Measurements from ENCODE around the gene BDH1.

DNA sequence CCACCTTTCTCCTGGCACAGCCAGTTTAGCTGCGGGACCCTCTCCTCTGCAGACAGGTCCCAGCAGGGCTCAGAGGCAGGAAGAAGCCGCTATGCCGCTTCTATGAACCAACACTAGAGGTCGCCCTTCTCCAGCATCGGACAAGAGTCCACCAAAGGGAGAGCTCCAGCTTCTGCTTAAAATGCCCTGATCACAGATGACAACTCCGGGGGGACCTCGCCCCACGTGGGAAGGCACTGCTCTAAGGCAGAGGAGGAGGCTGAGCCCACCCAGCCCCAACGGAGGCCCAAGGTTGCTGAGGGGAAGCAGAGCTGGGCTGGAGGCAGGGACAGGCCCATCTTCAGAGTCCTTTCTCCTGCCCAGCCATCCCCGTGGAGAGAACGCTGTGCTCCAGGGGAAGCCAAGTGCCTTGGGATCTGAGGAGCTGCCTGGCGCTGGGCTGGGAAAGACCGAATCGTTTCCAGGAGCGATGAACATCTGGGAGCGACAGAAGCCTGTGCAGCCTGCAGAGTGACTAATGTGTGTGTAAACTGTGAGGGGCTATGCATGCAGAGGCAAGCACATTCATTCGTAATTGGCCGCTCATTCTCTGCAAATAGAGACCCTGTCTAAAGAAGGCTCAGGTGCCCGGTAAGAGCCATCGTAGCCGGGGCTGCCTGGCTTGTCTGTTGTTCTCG, 43.5 kb upstream of the BDH1 start:
- TF ChIP-seq CTCF (IDR thresholded peaks at IDR 0.05; ENCODE audit: low read length), result peak; percentile 99
- no peak for TF ChIP-seq EZH2phosphoT487 (IDR thresholded peaks at IDR 0.05; ENCODE audit: low read length)

Measured in MM.1S (cell line).